Bone marrow (tissue), 2 donors: ENCODE results near the gene KIF6.

Source experiments
- DNase-seq, 2 donors: peaks; one replicate each; lab custom pipeline; 2025; lab: John Stamatoyannopoulos, UW

KIF6 gene

DNA sequence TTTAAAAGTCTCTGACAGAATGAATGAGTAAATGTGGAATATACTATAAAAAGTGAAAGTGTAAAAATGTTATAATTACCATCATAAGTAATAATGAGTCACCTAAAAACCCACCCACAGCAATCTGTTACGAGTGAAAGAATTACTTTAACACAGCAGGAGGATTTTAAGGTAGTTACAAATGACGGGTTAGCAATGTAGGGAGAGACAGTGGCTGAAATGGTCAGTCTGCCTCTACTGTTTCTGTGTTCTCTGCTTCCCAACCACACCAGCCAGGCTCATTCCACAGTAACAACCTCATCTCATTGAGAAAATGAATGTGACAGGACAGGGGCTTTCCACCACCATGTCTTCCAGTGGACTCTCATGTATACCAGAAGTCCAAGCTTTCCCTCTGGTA, 278.3 kb downstream of the KIF6 start:
- no peak for DNase-seq

DNA sequence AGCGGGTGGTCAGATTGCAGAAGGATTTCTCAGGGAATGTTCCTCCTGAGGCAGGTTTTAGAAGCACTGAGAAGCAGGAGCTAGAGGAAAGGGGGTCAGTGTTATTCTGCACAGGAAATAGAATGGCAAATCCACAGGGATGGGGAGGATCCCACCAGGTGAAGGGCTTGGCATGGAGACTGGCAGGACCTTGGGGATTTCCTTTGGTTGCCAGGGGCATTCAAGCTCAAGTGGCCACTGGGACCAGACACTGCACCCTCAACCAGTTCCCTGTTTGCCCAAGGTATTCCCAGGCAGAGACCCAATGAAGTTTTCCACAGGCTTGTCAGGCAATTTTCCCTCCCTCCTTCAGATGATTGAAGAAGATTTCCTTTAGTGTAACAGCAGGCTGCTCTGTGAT, 279.5 kb downstream of the KIF6 start:
- no peak for DNase-seq

DNA sequence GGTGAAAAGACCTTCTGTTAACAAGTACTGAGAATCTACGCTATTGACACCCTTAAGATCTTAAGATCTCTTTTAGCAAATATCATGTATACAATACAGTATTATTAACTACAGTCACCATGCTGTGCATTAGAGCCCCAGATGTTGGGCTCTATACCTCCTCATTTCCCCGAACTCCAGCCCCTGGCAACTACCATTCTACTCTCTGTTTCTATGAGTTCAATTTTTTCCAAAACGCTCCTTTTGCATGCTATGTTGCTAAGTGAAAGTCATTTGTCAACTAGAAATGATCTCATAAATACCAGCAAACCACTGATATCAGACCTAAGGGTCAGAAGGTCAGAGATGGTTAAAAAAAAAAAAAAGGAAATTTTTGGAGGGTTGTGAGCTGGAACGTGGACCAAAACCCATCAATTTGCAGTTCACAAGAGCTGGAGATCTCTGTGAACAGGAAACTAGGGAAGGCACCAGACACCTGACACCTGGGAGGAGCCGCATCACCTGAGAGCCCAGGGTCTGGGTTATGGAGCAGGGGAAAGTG, 280.7 kb downstream of the KIF6 start:
- DNase-seq, result no peak

DNA sequence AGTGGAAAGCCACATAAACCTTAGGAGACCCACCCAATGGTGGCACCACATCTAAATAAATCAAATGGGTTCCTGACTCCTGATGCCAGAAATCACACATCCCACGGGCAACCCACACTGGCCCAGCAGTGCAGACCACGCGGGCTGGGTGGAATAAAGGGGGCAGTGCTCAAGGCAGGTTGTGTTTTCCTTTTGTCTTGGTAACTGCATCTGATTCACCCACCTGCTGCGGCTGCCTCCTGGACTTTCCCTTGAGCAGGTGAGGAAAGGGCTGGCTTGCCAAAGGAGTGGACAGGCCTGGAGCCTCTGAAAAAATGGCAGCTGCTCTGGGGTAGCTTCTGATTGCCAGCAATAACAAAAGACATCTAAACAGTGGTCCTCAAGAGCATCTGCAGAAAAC, 283.2 kb downstream of the KIF6 start:
- DNase-seq, result no peak

DNA sequence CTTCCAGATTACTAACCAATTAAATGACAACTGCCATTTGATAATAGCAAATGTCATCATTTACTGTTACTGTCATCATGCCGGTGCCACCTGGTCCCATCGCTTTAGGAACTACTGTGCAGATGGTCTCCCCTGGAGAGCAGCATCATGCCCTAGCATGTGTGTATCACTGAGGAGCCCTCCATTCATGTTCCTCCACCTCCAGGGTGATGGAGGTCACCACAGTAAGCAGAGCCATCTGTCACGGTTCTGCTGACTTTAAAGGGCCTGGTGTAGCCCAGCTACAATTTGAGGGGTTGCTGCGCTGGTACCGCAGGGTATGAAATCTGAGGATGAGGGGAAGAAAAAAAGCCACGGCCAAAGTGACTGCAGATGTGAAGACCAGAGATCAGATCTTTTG, 283.9 kb downstream of the KIF6 start:
- DNase-seq, result no peak

DNA sequence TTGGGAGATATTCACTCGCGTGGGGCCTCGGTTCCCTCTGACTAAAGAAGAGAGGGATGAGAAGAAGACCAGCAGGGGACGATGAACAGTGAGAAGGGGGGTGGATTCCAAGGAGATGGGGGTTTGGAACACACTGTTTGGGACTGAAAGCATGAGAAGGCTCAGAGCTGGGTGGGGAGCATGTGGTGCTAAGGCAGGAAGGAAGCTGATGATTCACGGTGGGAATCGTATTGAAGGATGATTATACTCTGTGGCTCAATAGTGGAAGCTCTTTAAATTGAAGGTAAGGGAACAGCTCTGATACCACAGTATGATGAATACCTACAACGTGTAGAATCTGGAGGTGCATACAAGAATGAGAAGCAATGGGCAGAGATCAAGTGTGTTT, 285.2 kb downstream of the KIF6 start:
- DNase-seq, result no peak

DNA sequence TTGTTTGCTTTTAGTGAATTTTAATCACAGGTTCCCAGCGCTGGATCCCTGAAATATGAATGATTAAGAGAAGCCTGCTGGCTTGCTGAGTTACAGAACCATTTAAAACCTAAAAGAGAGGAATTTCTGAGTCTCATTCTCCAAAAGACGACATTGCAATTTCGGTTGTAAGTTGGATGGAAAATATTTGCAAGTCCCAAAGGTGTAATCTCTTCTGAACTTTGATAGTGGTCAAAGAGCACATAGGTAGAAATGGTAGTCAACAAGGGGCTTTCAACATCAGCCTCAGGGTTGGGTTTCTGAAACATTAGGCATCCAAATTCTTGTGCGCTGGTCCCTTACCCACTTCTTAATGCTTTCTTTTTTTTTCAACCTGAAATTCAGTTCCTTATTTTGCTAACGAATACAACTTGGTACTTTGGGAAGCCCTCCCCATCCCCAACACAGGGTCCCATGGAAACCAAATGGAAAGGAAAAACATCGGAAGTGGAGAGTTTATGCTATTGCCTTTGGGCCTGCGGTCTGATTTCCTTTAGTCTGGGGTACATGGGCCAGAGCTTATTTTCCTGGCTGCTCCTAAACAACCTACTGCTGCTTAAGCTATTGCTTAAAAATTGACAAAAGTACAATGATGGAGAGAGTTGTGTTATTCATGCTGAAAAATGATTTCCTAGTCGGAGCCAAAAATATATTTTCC, 285.7 kb downstream of the KIF6 start:
- no peak for DNase-seq

DNA sequence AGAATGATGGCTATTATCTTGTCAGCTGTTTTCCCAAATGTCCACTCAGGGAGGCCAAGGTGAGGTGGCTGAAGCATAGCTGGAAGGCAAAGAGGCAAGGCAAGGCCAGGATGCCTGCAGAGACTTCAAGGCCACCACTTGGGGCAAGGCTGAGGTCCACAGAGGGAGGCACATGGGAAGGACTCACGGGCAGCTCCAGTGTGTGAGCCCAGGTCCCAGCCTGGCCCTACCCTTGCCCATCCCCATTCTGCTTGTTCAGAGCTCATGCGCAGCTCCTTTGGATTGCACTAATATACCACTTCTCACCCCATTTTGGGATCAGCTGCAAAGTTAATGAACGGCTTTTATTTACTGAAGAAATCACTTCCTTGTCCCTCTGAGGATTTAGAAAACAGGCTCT, 291.6 kb downstream of the KIF6 start:
- no peak for DNase-seq

DNA sequence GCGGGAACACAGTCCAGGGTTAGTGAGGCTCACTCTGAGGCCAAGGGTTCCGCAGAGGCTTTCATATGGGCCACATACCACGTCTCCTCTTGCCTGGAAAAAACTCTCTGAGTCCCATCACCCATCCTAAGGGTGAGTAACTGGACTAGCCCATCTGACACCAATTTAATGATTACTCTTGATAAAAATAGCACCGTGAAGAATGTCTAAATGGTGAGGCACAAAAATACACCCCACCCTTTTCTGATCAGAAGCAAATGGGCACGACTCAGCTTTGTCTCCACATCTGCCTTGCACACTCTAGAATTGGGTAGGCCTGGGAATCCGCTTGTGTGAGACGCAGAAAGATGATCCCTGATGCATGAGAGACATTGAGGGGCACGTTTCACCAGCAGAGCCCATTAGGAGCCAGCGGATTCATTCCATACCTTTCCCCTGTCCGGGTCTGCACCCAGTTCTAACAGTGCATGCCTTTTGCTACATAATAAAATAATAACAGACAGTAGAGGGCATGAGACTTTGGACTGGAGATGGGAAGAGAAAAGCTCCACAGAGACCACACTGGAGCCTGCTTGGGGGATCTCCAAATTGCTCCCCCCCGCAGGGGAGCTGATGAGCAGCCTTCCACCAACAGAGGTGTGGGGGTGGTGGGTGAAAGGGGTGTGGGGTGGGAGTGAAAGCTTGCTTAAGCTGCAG, 292.7 kb downstream of the KIF6 start:
- no peak for DNase-seq

DNA sequence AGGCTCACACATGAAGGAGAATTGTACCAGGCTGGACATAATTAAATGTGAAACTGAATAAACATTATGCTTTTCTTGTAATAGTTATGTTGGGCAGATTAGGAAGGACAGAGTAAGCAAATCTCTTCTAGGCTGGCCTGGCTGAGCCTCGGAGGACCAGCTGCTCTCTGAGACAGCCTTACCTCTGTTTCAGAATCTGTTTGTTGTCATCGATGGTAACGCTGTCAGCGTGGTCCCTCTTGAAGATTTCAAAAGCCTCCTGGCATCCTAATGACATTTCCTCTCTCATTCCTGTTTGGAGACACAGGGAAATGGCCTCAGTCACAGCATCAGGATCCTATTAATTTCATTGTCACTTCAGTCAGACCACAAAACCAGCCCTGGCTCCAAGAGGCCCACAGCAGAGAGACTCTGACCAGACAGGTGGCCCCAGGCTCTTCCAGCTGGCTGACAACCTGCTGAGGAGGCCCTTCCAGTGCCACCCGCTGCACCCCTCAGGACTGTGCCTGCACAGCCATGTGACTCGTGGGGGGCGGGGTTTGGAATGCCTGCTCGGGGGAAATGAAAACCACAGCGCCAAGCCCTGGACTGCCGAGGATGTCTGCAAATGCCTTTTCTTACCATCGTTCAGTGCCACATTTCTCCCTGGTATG, 294.2 kb downstream of the KIF6 start:
- DNase-seq, result no peak

DNA sequence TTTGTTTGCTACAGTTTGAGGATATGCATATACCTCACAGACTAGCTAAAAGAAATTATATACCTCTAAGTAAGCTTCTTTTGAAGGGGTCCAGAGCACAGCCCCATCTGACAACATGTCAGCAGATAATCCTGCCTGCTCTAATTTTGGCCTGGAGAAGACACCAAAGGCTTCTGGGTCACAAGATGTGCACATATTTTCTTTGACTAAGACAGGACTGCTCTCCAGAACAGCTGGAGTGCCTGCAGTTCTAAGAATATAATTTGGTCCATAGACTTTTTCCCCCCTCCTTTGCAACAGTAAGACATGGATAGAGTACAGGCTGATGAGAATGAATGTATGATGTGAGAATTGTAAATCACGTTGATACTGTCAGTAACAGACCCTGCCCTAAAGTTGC, 294.8 kb downstream of the KIF6 start:
- no peak for DNase-seq

DNA sequence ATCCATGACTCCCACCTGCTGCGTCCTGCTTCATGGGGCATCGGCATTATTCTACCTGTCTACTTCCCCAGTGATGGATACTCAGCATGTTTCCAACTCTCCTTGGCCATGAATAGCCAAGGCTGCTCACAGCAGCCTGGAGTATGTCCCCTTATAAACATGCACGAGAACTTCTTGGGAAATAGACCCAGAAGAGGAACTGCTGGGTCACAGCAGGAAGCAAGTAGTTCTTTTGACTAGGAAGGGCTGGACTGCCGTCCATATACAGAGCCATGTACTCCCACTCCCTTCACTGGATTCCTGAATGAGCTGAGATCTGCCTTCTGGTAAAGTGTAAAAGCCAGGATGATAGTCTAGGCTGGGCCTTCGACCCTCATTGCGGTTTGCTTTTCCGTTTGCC, 296.4 kb downstream of the KIF6 start:
- no peak for DNase-seq

DNA sequence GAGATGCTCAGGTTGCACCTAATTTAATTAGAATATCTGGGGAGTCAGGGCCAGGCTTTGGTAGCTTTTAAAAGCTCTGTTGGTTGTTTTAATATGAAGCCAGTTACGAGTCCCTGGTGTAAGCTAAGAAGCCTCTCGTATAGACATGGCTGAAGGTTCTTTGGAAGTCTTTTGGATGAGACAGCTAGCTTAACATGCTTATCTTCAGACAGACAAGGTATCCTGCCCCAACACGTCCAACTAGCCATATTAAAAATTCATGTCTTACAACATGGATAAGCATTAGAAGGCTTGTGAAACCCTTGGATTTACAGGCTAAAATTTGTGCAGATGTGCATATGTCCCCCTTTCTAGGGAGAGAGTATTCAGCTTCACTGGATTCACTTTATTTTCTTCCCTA, 297.1 kb downstream of the KIF6 start:
- no peak for DNase-seq

DNA sequence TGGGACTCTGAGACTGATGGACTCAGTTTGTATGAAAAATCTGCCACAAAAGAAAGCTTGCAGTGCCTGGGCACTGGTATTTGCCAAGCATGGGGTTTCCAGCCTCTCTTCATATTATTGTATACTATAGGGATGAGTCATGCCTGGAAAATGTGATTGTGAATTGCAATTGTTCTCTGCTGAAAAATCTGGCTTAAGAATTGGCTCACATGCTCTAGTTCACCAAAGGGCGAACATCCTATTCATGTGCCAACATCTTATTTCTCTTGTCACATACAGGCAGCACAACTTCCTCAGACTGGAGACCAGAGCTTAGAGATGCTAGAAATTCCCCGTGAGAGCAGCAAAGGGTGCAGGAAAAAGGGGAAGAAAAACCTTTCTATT, 299.1 kb downstream of the KIF6 start:
- no peak for DNase-seq

DNA sequence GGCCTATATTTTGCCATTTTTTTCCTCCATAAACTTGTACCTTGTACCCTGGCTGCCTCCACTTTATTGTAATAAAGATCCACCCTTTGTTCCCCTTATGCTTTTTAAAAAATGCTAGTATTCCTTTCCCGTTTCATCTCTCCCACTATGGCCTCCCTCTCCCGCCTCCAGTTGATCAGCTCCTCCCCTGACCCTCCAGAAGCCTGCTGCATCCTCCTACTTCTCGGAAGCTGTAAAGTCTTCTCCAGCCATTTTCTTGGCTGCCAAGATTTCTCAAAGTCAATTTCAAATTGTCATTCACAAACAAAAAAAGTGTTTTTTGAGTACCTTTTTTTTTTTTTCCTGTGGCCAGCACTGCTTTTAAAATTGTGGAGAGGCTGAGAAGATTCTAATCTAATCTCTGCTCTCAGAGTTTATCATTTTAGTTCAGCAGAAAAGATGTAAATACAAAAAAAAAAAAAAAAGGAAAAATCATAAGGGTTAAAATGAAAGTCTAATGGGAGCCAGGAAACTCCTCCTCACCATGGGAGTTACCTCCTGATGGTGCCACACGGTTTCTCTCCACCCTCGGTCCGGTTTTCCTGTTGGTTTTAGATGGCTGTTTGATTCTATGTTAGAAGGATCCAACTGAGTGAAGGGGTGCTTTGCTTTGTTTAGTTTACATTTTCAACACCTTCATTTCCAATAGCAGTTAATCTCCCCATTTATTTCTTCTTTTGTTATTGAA, 299.7 kb downstream of the KIF6 start:
- DNase-seq, result no peak

DNA sequence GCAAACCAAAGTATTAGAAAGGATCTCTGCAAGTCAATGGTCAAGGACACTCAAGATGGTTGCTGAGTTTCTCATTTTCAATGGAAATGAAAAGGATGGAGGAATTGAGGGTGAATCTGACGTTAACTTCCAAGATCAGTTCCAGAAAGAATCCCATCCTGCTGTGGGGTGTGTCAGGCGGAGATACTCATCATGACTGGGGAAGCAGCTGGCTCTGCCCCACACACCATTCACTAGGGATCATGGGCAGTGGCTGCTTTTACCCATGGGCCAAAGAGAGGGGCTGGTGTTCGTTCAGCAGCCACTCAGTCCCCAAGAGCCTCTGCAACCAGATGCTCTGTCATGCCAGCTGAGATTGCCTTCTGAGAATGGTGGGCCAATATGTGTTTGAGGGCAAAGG, 300.4 kb downstream of the KIF6 start:
- no peak for DNase-seq

DNA sequence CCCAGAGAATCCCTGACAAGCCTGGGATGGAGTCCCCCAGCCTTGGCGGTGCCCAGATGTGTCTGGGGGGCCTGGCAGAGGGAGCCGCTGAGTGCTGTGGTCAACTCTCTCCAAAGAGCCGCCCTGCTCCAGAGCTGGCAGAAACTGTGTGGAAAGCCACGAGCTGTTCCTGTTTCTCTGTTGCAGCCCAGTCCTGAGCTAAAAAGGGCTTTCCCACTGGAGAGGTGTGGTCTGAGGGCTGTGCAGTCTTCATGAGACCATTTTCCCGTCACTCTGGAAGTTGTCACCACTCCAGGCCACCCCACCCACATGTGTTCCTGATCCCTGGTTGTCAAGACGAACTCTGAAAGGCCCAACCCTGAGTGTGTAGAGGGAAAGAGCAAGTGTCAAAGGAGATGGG, 303.0 kb downstream of the KIF6 start:
- no peak for DNase-seq

DNA sequence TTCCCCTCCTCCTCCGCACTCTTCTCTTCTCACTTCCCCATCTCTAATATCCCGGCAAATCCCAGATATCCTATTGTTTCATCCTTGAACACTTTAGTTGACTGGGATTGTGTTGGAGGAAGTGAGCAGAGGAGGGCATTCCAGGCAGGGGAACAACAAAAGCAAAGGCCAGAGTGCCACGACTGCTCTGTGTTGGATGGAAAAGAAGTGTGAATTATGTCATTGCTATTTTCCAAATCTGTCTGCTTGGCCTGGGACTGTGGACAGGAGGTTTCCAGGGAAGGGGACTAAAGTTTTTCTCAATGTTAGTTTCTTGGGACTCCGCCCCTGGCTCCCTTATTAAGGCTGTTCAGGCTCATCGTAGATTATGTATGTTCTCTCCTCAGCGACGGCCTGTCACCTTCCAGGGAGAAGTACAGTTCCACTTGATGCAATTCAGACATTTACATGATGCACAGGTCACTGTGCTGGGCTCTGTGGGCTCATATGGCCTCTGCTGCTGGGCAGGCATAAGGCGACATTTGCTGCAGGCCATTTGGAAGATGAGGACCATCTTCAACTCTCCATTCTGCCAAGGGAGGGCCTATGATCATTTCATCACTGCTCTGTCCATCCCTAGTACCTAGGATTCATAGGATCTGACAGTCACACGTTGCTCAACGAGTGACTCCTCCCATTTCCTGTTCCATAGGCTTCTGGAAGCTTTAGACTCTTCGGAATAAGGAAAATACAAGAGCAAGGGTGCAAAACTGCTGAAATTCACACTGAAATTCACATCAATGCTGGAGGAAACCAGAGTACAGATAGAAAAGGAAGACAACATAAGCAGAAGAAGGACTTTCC, 303.6 kb downstream of the KIF6 start:
- DNase-seq, result no peak

DNA sequence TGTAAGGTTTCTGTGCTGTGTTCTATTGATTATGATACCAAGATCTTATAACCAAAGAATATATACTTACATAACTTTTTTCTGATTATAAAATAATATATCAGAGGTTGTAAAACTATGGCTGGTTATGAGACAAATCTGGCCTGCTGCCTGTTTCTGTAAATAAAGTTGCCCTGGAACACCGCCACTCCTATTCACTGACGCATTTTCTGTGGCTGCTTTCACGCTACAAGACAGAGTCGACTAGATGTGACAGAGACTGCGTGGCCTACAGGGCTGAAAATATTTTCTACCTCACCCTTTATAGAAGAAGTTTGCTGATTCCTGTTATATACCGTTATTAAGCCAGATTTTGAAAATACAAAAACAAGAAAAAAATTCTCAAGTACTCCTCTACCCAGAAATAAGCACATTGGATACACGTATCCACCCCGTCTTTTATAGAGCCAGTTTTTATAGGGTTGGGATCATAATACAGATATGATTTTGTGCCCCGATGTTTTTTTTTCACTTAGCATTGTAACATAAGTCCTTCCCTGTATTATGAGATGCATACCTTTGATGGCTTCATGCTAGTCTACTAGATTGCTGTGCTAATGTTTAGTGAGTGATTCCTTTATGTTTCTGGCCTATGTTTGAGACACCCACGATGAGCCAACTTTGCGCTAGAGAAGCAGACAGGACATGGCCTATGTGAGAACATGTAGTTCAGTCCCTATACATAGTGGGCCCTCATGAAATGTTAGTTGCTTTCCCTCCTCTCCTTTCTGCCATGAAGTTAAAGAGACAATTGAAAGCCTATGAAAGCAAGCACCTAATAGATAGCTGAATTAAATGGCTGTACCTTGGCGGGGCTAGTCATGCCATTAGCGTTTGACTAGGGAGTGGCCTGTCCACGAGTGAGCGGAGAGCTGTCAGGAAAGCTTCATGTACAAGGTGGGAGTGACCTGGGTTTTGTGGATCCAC, 304.6 kb downstream of the KIF6 start:
- DNase-seq, result no peak

DNA sequence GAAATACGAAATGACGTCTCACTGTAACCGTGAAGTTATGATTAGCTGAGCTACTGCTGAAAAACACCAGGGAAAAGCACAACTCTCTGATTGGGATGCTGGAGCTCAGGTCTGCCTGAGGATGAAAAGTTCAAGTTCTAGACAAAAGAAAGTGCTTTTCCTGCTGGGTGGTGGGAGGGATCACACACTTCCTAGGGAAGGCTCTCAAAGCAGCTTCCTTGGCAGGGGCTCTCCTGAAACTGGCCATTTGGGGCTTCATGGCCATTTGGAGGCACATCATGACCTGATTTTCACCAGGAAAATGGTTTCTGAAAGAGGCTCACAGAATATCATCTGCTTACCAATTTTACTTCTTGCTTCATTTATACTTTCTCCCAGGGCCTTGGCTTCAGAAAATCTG, 305.6 kb downstream of the KIF6 start:
- no peak for DNase-seq

DNA sequence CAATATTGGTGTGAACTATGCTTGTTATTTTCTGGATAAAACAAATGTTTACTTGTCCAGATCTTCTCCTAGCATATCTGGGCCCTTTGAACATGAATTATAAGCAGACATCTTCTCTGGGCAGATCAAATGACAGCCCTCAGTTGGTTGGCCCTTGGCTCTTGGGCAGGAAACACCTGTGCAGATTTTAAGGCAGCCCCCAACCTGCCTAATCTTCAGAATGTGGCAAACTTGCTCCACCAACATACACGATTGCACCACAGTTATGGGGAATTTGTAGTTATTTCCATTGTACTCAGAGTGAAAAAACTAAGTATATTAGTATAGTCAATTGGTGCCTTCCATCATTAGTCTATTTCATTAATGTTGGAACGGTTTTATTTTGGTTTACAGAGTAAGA, 307.8 kb downstream of the KIF6 start:
- DNase-seq, result no peak
